Neural cell (in vitro differentiated cells): Measurements from ENCODE around the gene NOTUM. TPM values are rescaled to one million over a fixed set of nuclear protein-coding genes. Genes with fewer than 3 reads are reported as not detected.
A peak's percentile ranks its signal among the peaks of the same experiment; 100 is the strongest.

Source experiments
- H2AFZ ChIP-seq: fragments of 200-600, 300-800 bp; sonication (generic), shearing (Covaris generic); 2 replicates; pipeline ENCODE4 v1.6.0; 2014; ENCODE audit warnings: low read depth, mild to moderate bottlenecking, antibody characterized with exemption, low read length, moderate library complexity
- H3F3A ChIP-seq: fragments of 200-600 bp; shearing (Covaris generic); 2 replicates; pipeline ENCODE4 v1.6.1; 2016; ENCODE audit warnings: mild to moderate bottlenecking, moderate library complexity, mixed read lengths, antibody characterized with exemption, low read length; ENCODE audit not compliant: insufficient read depth, poor library complexity, severe bottlenecking
- H3K27ac ChIP-seq: fragments of 200-600, 300-800 bp; sonication (generic), shearing (Covaris generic); 2 replicates; pipeline ENCODE4 v1.5.1; 2014; ENCODE audit warnings: mild to moderate bottlenecking, low read length, moderate library complexity
- H3K27me3 ChIP-seq: fragments of 300-800, 200-600 bp; sonication (generic), shearing (Covaris generic); 2 replicates; pipeline ENCODE4 v1.6.0; 2014; ENCODE audit warnings: mild to moderate bottlenecking, low read depth, low read length, moderate library complexity; ENCODE audit not compliant: insufficient read depth
- H3K36me3 ChIP-seq: fragments of 300-800, 200-600 bp; sonication (generic), shearing (Covaris generic); 2 replicates; pipeline ENCODE4 v1.5.1; 2014; ENCODE audit warnings: mild to moderate bottlenecking, antibody characterized with exemption, low read length, moderate library complexity; ENCODE audit not compliant: insufficient read depth
- H3K4me2 ChIP-seq: fragments of 300-800, 200-600 bp; sonication (generic), shearing (Covaris generic); 2 replicates; pipeline ENCODE4 v1.6.0; 2014; ENCODE audit warnings: mild to moderate bottlenecking, low read length
- H3K4me3 ChIP-seq: fragments of 300-800, 200-600 bp; sonication (generic), shearing (Covaris generic); 2 replicates; pipeline ENCODE4 v1.5.1; 2014; ENCODE audit warnings: mild to moderate bottlenecking, low read length, moderate library complexity
- H3K79me2 ChIP-seq: fragments of 200-600 bp; shearing (Covaris generic); replicated peaks from 2 replicates; pipeline ENCODE4 v1.6.0; 2014; ENCODE audit warnings: mild to moderate bottlenecking, low read length, moderate library complexity; ENCODE audit not compliant: insufficient read depth
- H3K9ac ChIP-seq: fragments of 300-800, 200-600 bp; sonication (generic), shearing (Covaris generic); 2 replicates; pipeline ENCODE4 v1.6.1; 2016; ENCODE audit warnings: mild to moderate bottlenecking, low read length, mixed read lengths
- H3K9me2 ChIP-seq: fragments of 200-600 bp; shearing (Covaris generic); 2 replicates; pipeline ENCODE4 v1.6.1; 2016; ENCODE audit warnings: mild to moderate bottlenecking, low read length, mixed read lengths; ENCODE audit not compliant: insufficient read depth
- H3K9me3 ChIP-seq: fragments of 200-600, 300-800 bp; sonication (generic), shearing (Covaris generic); 2 replicates; pipeline ENCODE4 v1.6.1; 2016; ENCODE audit warnings: mild to moderate bottlenecking, mixed run types, low read length, moderate library complexity, mixed read lengths
- H4K20me1 ChIP-seq: fragments of 200-600 bp; shearing (Covaris generic); 2 replicates; pipeline ENCODE4 v1.6.1; 2016; ENCODE audit warnings: mild to moderate bottlenecking, mixed run types; ENCODE audit not compliant: insufficient read depth
- EP300 ChIP-seq: fragments of 450-650 bp; conservative IDR thresholded peaks from 2 replicates; pipeline ENCODE4 v1.6.1; 2014; ENCODE audit warnings: antibody characterized with exemption, mild to moderate bottlenecking, moderate library complexity; ENCODE audit not compliant: poor library complexity, severe bottlenecking
- MXI1 ChIP-seq: fragments of 450-650 bp; conservative IDR thresholded peaks from 2 replicates; pipeline ENCODE4 v1.6.1; 2014; ENCODE audit warnings: antibody characterized with exemption, mild to moderate bottlenecking; ENCODE audit not compliant: poor library complexity, severe bottlenecking
- POLR2AphosphoS5 ChIP-seq: IDR thresholded peaks from 2 replicates; pipeline ENCODE4 v1.6.1; 2012
- RAD21 ChIP-seq: fragments of 450-650 bp; conservative IDR thresholded peaks from 2 replicates; pipeline ENCODE4 v1.6.1; 2014; ENCODE audit warnings: antibody characterized with exemption, mild to moderate bottlenecking, moderate library complexity
- REST ChIP-seq: IDR thresholded peaks from 2 replicates; pipeline ENCODE4 v1.6.1; 2012; ENCODE audit warnings: borderline replicate concordance
- SMC3 ChIP-seq: fragments of 450-650 bp; conservative IDR thresholded peaks from 2 replicates; pipeline ENCODE4 v1.6.1; 2014; ENCODE audit warnings: antibody characterized with exemption, mild to moderate bottlenecking, moderate library complexity; ENCODE audit not compliant: poor library complexity
- TAF1 ChIP-seq: IDR thresholded peaks from 2 replicates; pipeline ENCODE4 v1.6.1; 2012; ENCODE audit warnings: low read depth
- polyA plus RNA-seq: library from polyadenylated mRNA; depleted of rRNA; stranded (reverse); fragments of >200 nt; gene quantifications from 2 replicates; pipeline ENCODE4 v1.2.3, GENCODE V29; 2014
- TF ChIP-seq, protein P1 (sequence below): fragments of 450-650 bp; IDR thresholded peaks from 2 replicates; pipeline ENCODE4 v1.5.1; 2014; ENCODE audit warnings: antibody characterized with exemption, mild to moderate bottlenecking, moderate library complexity; ENCODE audit not compliant: poor library complexity, severe bottlenecking

Gene NOTUM
- polyA plus RNA-seq, 1 donor from 2014 or later, result not detected

DNA sequence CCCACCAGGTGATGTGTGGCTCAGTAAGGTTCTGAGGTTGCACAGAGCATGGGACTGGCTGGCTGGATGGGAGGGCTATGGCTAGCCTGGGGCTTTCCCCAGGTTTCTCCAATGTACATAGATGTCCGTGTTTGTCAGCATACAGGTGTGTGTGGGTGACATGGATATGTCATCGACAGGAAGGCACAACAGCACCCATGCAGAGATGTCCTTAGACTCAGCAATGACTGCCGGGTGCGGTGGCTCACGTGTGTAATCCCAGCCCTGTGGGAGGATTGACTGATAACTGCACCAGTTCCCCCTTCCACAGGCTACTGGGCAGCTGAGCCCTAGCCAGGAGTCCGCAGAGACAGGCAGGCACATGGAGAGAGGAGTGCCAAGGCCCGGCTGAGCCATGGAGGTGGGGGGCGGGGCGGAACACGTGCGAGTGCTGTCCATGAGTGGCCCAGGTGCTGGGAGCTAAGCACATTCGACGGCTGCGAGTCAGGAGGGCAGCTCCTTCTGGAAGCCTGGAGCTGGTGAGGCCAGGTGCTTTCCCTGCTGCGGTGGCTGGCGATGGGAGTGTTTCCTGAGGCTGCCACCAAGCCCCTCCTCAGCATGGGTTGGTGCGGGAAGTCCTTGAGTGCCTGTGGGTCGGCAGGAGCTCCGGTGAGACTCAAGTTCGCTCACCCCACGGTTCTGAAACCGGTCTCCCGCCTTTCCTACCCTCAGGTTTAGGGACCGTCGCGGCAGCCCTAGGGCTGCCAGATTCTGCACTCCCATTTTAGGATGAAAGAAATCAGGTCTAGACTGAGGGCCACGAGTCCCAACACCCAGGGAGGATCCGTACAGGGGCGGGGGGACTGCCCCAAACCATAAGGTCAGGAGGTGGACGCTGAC is 15.6 kb upstream of the NOTUM start:
- Histone ChIP-seq H4K20me1 (no peaks in the 10 kb centered on the region), H3K36me3 (no peaks in the 10 kb centered on the region), H3K9me3 (no peaks in the 10 kb centered on the region), H3K27me3 (no peaks in the 10 kb centered on the region), H3F3A (no peaks in the 10 kb centered on the region), H3K79me2 (no peaks in the 10 kb centered on the region), H3K4me2 (peak overlapping the region; percentile 76), H3K4me3 (peak overlapping the region; percentile 79), H3K9ac (peak overlapping the region; percentile 83), H3K9me2 (no peaks in the 10 kb centered on the region), H2AFZ (peak overlapping the region; percentile 76), H3K27ac (peak overlapping the region; percentile 20)
- no peak for TF ChIP-seq MXI1
- TF ChIP-seq TAF1, result no peak

DNA sequence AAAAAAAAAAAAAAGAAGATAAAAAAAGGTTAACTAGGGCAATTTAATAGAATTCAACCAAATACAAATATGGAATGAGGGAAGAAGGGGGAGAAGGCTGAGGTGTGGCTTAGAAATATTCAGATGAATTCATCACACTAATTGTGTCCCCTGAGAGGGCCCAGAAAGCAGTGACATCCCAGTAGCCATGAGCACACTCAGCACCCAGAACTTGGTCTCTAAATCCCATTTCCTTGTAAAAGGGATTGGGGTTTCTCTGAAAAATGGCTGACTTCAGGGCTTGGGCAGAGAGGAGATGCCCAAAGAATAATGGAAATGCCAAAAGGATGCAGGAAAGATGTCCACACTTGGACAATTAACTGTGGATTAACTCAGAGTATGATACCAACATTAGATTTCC is 12.4 kb upstream of the NOTUM start:
- Histone ChIP-seq H3K4me2 (no peak overlapping the region), H3K27ac (no peak overlapping the region), H3K79me2 (no peaks in the 10 kb centered on the region), H3K9me3 (no peaks in the 10 kb centered on the region), H4K20me1 (no peaks in the 10 kb centered on the region), H3F3A (no peaks in the 10 kb centered on the region), H2AFZ (no peak overlapping the region), H3K36me3 (no peaks in the 10 kb centered on the region), H3K9me2 (no peaks in the 10 kb centered on the region), H3K27me3 (no peaks in the 10 kb centered on the region), H3K4me3 (no peak overlapping the region), H3K9ac (no peak overlapping the region)
- no peak for TF ChIP-seq RAD21

DNA sequence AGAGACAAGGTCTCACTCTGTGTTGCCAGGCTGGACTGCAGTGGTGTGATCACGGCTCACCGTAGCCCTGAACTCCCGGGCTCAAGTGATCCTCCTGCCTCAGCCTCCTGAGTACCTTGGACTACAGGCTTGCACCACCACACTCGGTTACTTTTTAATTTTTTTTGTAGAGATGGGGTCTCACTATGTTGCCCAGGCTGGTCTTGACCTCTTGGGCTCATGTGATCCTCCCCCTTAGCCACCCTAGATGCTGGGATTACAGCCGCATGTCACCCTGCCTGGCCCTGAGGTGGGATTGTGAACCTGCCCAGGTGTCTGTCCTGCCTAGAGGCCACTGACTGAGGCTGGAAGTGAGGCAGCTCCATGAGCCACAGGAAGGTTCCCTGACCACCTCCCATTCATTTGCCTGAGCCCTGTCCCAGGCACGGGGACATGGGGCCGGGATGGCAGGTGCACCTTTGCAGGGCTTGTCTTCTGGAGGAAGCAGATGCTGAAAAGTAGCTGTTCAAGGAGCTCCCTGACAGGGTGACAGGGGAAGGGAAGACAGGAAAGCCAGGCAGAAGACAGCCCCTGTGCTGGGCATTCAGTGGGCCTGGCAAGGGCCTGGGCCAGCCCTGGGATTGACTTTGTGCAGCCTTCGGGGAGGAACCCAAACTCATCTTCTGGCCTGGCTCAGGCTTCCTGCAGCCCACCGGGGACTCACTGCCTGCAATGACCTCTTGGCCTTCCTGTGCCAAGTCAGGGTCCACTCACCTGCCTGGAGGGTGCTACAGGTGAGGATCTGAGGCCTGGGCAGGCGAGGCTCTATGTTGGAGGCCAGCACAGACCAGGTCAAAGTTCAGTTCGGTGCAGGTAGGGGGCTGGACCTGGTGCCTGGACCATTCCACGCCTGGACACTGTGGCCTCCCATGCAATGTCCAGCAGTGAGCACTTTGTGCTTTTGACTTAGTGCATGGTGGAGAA is 8.1 kb upstream of the NOTUM start:
- no peaks in the 10 kb centered on the region for H3K79me2 ChIP-seq
- no peak overlapping the region for H3K9ac ChIP-seq
- no peaks in the 10 kb centered on the region for H3K9me2 ChIP-seq
- no peak overlapping the region for H3K4me3 ChIP-seq
- H3K27me3 ChIP-seq, result peaks cover 4% of the 10 kb centered on the region
- no peak overlapping the region for H2AFZ ChIP-seq
- no peaks in the 10 kb centered on the region for H4K20me1 ChIP-seq
- H3F3A ChIP-seq, result no peaks in the 10 kb centered on the region
- no peaks in the 10 kb centered on the region for H3K9me3 ChIP-seq
- no peak overlapping the region for H3K4me2 ChIP-seq
- H3K27ac ChIP-seq, result no peak overlapping the region
- no peak for TF ChIP-seq TAF1
- no peak for TF ChIP-seq EP300
- TF ChIP-seq MXI1, result no peak
- TF ChIP-seq, protein P1, sequence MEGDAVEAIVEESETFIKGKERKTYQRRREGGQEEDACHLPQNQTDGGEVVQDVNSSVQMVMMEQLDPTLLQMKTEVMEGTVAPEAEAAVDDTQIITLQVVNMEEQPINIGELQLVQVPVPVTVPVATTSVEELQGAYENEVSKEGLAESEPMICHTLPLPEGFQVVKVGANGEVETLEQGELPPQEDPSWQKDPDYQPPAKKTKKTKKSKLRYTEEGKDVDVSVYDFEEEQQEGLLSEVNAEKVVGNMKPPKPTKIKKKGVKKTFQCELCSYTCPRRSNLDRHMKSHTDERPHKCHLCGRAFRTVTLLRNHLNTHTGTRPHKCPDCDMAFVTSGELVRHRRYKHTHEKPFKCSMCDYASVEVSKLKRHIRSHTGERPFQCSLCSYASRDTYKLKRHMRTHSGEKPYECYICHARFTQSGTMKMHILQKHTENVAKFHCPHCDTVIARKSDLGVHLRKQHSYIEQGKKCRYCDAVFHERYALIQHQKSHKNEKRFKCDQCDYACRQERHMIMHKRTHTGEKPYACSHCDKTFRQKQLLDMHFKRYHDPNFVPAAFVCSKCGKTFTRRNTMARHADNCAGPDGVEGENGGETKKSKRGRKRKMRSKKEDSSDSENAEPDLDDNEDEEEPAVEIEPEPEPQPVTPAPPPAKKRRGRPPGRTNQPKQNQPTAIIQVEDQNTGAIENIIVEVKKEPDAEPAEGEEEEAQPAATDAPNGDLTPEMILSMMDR, result no peak
- no peak for TF ChIP-seq POLR2AphosphoS5
- no peak for TF ChIP-seq SMC3
- no peak for TF ChIP-seq REST
- H3K36me3 ChIP-seq, result no peaks in the 10 kb centered on the region
